IPS-15b (cell line): Measurements from ENCODE around the gene BRCC3.

Source experiments
- H3K27me3 ChIP-seq: one replicate; pipeline ENCODE4 v1.6.1; 2013; ENCODE audit warnings: low read length; ENCODE audit not compliant: control insufficient read depth, insufficient read depth
- H3K36me3 ChIP-seq: one replicate; pipeline ENCODE4 v1.6.1; 2013; ENCODE audit warnings: low read length; ENCODE audit not compliant: control insufficient read depth, insufficient read depth
- H3K4me1 ChIP-seq: one replicate; pipeline ENCODE4 v1.6.1; 2013; ENCODE audit warnings: mild to moderate bottlenecking, low read length; ENCODE audit not compliant: control insufficient read depth, insufficient read depth
- H3K4me3 ChIP-seq: one replicate; pipeline ENCODE4 v1.5.1; 2013; ENCODE audit warnings: low read depth, low read length
- H3K9ac ChIP-seq: one replicate; pipeline ENCODE4 v1.6.1; 2013; ENCODE audit warnings: low read depth, mild to moderate bottlenecking, low read length
- H3K9me3 ChIP-seq: one replicate; pipeline ENCODE4 v1.6.1; 2013; ENCODE audit warnings: mild to moderate bottlenecking, low read length; ENCODE audit not compliant: control insufficient read depth, insufficient read depth

Gene BRCC3

GRCh38 chrX:155065035-155065734 lies 6.1 kb upstream of the BRCC3 start:
- H3K9me3 ChIP-seq = no peaks in the 10 kb centered on the region
- H3K4me3 ChIP-seq = no peak overlapping the region
- no peaks in the 10 kb centered on the region for H3K27me3 ChIP-seq

GRCh38 chrX:155068165-155068564 lies 3.1 kb upstream of the BRCC3 start:
- no peak overlapping the region for H3K9ac ChIP-seq
- H3K4me1 ChIP-seq = no peaks in the 10 kb centered on the region
- H3K36me3 ChIP-seq = no peaks in the 10 kb centered on the region
- H3K4me3 ChIP-seq = no peak overlapping the region
- no peaks in the 10 kb centered on the region for H3K9me3 ChIP-seq
- no peaks in the 10 kb centered on the region for H3K27me3 ChIP-seq

More at GRCh38 chrX:155065035-155065734, 6.1 kb upstream of the BRCC3 start:
- no peaks in the 10 kb centered on the region for H3K4me1 ChIP-seq
- H3K9ac ChIP-seq = no peak overlapping the region
- no peaks in the 10 kb centered on the region for H3K36me3 ChIP-seq

GRCh38 chrX:155069414-155069813 lies 1.9 kb upstream of the BRCC3 start:
- Histone ChIP-seq H3K9ac (no peak overlapping the region), H3K27me3 (no peaks in the 10 kb centered on the region), H3K4me1 (no peaks in the 10 kb centered on the region), H3K4me3 (peak overlapping the region; percentile 61), H3K36me3 (no peaks in the 10 kb centered on the region), H3K9me3 (no peaks in the 10 kb centered on the region)

GRCh38 chrX:155070038-155070437 lies 1.3 kb upstream of the BRCC3 start:
- Histone ChIP-seq H3K4me1 (no peaks in the 10 kb centered on the region), H3K36me3 (no peaks in the 10 kb centered on the region), H3K4me3 (peak overlapping the region; percentile 61), H3K9me3 (no peaks in the 10 kb centered on the region), H3K9ac (no peak overlapping the region), H3K27me3 (no peaks in the 10 kb centered on the region)

GRCh38 chrX:155070663-155070974 lies 689 bp upstream of the BRCC3 start:
- Histone ChIP-seq H3K9me3 (no peaks in the 10 kb centered on the region), H3K9ac (peak overlapping the region; percentile 62), H3K27me3 (no peaks in the 10 kb centered on the region), H3K4me1 (no peaks in the 10 kb centered on the region), H3K4me3 (peak overlapping the region; percentile 61), H3K36me3 (no peaks in the 10 kb centered on the region)

GRCh38 chrX:155071694-155072280 lies 479 bp downstream of the BRCC3 start:
- peak overlapping the region; percentile 87 for H3K4me3 ChIP-seq
- H3K9ac ChIP-seq = peak overlapping the region; percentile 86
- H3K4me1 ChIP-seq = no peaks in the 10 kb centered on the region
- no peaks in the 10 kb centered on the region for H3K9me3 ChIP-seq
- no peaks in the 10 kb centered on the region for H3K27me3 ChIP-seq
- H3K36me3 ChIP-seq = no peaks in the 10 kb centered on the region

GRCh38 chrX:155086202-155086840 lies 15.0 kb downstream of the BRCC3 start:
- Histone ChIP-seq H3K9me3 (peaks cover 4% of the 10 kb centered on the region), H3K4me3 (no peak overlapping the region), H3K4me1 (no peaks in the 10 kb centered on the region), H3K27me3 (no peaks in the 10 kb centered on the region), H3K36me3 (no peaks in the 10 kb centered on the region), H3K9ac (no peak overlapping the region)

GRCh38 chrX:155086961-155087735 lies 15.8 kb downstream of the BRCC3 start:
- Histone ChIP-seq H3K36me3 (no peaks in the 10 kb centered on the region), H3K9me3 (peaks cover 4% of the 10 kb centered on the region), H3K27me3 (no peaks in the 10 kb centered on the region), H3K4me1 (no peaks in the 10 kb centered on the region), H3K9ac (no peak overlapping the region), H3K4me3 (no peak overlapping the region)

- no peak overlapping the region for H3K9ac ChIP-seq
- no peaks in the 10 kb centered on the region for H3K9me3 ChIP-seq
- no peaks in the 10 kb centered on the region for H3K27me3 ChIP-seq
- no peak overlapping the region for H3K4me3 ChIP-seq
- H3K4me1 ChIP-seq = no peaks in the 10 kb centered on the region
- H3K36me3 ChIP-seq = no peaks in the 10 kb centered on the region
These were observed 23.3 kb downstream of the BRCC3 start for GRCh38 chrX:155094468-155095061.

- H3K9me3 ChIP-seq = no peaks in the 10 kb centered on the region
- no peaks in the 10 kb centered on the region for H3K4me1 ChIP-seq
- H3K9ac ChIP-seq = no peak overlapping the region
- H3K27me3 ChIP-seq = no peaks in the 10 kb centered on the region
- no peaks in the 10 kb centered on the region for H3K36me3 ChIP-seq
- H3K4me3 ChIP-seq = no peak overlapping the region
These were observed 34.6 kb downstream of the BRCC3 start for GRCh38 chrX:155105919-155106318.

- Histone ChIP-seq H3K27me3 (no peaks in the 10 kb centered on the region), H3K36me3 (no peaks in the 10 kb centered on the region), H3K4me3 (no peak overlapping the region), H3K9me3 (no peaks in the 10 kb centered on the region), H3K9ac (no peak overlapping the region), H3K4me1 (no peaks in the 10 kb centered on the region)
These were observed 37.1 kb downstream of the BRCC3 start for GRCh38 chrX:155108427-155108826.
